ENCODE measurements around the gene FBXW8.

The FBXW8 gene

GRCh38 chr12:116910645-116911451, at the start of gene FBXW8:
Gene FBXW8, plus strand, starts transcription at chr12:116910950. Its CDS starts 88 bp downstream, at chr12:116911038.
- peak; percentile 73 for DNase-seq

GRCh38 chr12:116861320-116861719, 49.4 kb upstream of the FBXW8 start:
- peak; percentile 19 for DNase-seq

- DNase-seq = no peak
These were observed 48.6 kb upstream of the FBXW8 start for GRCh38 chr12:116862167-116862566.

- no peak for DNase-seq
These were observed 47.4 kb upstream of the FBXW8 start for GRCh38 chr12:116863275-116863767.

- DNase-seq = no peak
These were observed 46.2 kb upstream of the FBXW8 start for GRCh38 chr12:116864371-116865160.

- DNase-seq = no peak
These were observed 43.2 kb upstream of the FBXW8 start for GRCh38 chr12:116867523-116867922.

GRCh38 chr12:116870306-116870705, 40.4 kb upstream of the FBXW8 start:
- DNase-seq = no peak

- no peak for DNase-seq
These were observed 36.3 kb upstream of the FBXW8 start for GRCh38 chr12:116874324-116874995.

- no peak for DNase-seq
These were observed 34.4 kb upstream of the FBXW8 start for GRCh38 chr12:116876151-116876869.

- DNase-seq = no peak
These were observed 31.9 kb upstream of the FBXW8 start for GRCh38 chr12:116878567-116879508.

GRCh38 chr12:116879509-116880212, 31.1 kb upstream of the FBXW8 start:
- peak; percentile 23 for DNase-seq

GRCh38 chr12:116880213-116880816, 30.4 kb upstream of the FBXW8 start:
- DNase-seq = no peak

GRCh38 chr12:116880817-116881324, 29.9 kb upstream of the FBXW8 start:
- DNase-seq = peak; percentile 26

- no peak for DNase-seq
These were observed 29.3 kb upstream of the FBXW8 start, which contains the start of gene HRK for GRCh38 chr12:116881325-116881876. Gene HRK, minus strand, starts transcription at chr12:116881441. Its CDS starts 134 bp downstream, at chr12:116881307.

- DNase-seq = no peak
These were observed 28.8 kb upstream of the FBXW8 start for GRCh38 chr12:116881877-116882507.

- DNase-seq = no peak
These were observed 28.0 kb upstream of the FBXW8 start for GRCh38 chr12:116882742-116883141.

GRCh38 chr12:116884871-116885270, 25.9 kb upstream of the FBXW8 start:
- no peak for DNase-seq

GRCh38 chr12:116885491-116885890, 25.3 kb upstream of the FBXW8 start:
- no peak for DNase-seq

GRCh38 chr12:116887244-116887643, 23.5 kb upstream of the FBXW8 start:
- DNase-seq = no peak
